AG04450 (cell line): ENCODE measurements around the gene LMTK2. TPM values are rescaled to one million over a fixed set of nuclear protein-coding genes. Genes with fewer than 3 reads are reported as not detected.

Experiments used
- CTCF ChIA-PET: fragments of 300-600, 350-600 bp; formaldehyde crosslinking; extraction: SDS; loops from one replicate; lab custom pipeline; 2022; ENCODE audit warnings: antibody characterized with exemption, inconsistent platforms; lab: Charles Lee
- POLR2A ChIA-PET: fragments of 350-600 bp; formaldehyde crosslinking; extraction: SDS; loops from one replicate; lab custom pipeline; 2021; ENCODE audit warnings: antibody characterized with exemption, inconsistent platforms; lab: Yijun Ruan, JAX
- DNase-seq: peaks from one replicate; pipeline ENCODE4 v3.0.0-alpha.2; 2011; ENCODE audit warnings: low read depth, low spot score
- H3K27ac ChIP-seq: one replicate; pipeline ENCODE4 v1.5.1; 2012; ENCODE audit warnings: low read depth, low read length, control low read depth
- H3K27me3 ChIP-seq: one replicate; pipeline ENCODE4 v1.6.0; 2012; ENCODE audit warnings: low read length; ENCODE audit not compliant: control insufficient read depth, insufficient read depth
- H3K4me3 ChIP-seq: 2 replicates; pipeline ENCODE4 v1.5.1; 2011; ENCODE audit warnings: mild to moderate bottlenecking, low read depth, low read length, control low read depth
- H3K9me3 ChIP-seq: 2 replicates; pipeline ENCODE4 v1.5.1; 2012; ENCODE audit warnings: low read length; ENCODE audit not compliant: control insufficient read depth, insufficient read depth
- CTCF ChIP-seq: IDR thresholded peaks from 2 replicates; pipeline ENCODE4 v1.5.1; 2011; ENCODE audit warnings: low read depth, low read length, control low read depth, inconsistent platforms
- polyA plus RNA-seq: library from polyadenylated mRNA; depleted of rRNA; stranded (reverse); fragments of >200 nt; gene quantifications from 2 replicates; pipeline ENCODE4 v1.2.3, GENCODE V29; 2011

The LMTK2 gene
- polyA plus RNA-seq, 1 experiment: 3.7 TPM

DNA sequence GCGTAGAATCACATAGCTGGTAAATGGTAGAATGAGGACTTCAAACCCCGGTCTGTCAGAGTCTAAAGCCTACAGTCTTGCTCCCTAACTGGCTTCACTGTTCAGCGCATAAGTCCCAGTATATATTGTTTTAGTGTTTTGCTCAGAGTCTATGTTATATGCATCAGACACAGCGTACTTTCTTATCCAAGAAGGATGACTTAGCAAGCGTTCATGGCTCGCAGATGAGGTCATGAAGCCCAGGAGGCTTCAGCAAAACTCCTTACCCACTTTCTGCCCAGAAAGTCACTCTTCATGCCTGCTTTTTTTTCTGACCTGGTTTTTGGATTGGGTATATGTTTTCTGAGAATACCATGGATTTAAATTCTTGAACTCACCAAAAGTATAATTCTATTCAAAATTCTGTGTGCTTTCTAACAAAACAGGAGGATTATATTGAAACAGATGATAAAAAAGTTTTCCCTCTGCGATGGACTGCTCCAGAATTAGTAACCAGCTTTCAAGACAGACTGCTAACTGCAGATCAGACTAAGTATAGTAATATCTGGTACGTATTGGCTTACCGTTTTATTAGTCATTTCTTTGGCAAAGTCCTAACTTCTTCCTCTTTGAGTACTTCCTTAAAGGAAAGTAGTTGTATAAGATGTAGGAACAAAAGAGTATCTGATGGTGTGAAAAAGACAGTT lies 79.9 kb downstream of the LMTK2 start:
- peak; percentile 21 for DNase-seq
- H3K9me3 ChIP-seq: no peaks in the 10 kb centered on the region
- H3K27me3 ChIP-seq: no peaks in the 10 kb centered on the region
- no peak for TF ChIP-seq CTCF
- H3K27ac ChIP-seq: peak overlapping the region; percentile 71
- CTCF ChIA-PET: interaction anchor here (1.3 to 5.0 kb wide), 2 partner anchors 18 to 166 kb away, joined by 3 to 39 read pairs; no protein-coding TSS in a partner anchor
- POLR2A ChIA-PET: no interaction called here
- H3K4me3 ChIP-seq: no peak overlapping the region

- Histone ChIP-seq H3K27me3 (no peaks in the 10 kb centered on the region), H3K9me3 (no peaks in the 10 kb centered on the region), H3K4me3 (no peak overlapping the region), H3K27ac (no peak overlapping the region)
- CTCF ChIA-PET: interaction anchor here (0.5 to 5.0 kb wide), 3 partner anchors 19 to 166 kb away, joined by 3 to 39 read pairs (median 8); no protein-coding TSS in a partner anchor
- DNase-seq: no peak
- TF ChIP-seq CTCF: no peak
- POLR2A ChIA-PET: no interaction called here
These were observed 80.5 kb downstream of the LMTK2 start for GRCh38 chr7:98187138-98187502.

GRCh38 chr7:98189559-98189958 lies 82.9 kb downstream of the LMTK2 start:
- Histone ChIP-seq H3K4me3 (no peak overlapping the region), H3K9me3 (no peaks in the 10 kb centered on the region), H3K27me3 (no peaks in the 10 kb centered on the region), H3K27ac (no peak overlapping the region)
- ChIA-PET POLR2A (interaction anchor here (0.7 kb wide), 1 partner anchor 1878 kb away, joined by 4 read pairs; no protein-coding TSS in a partner anchor), CTCF (interaction anchor here (0.5 kb wide), 1 partner anchor 645 kb away, joined by 4 read pairs; no protein-coding TSS in a partner anchor)
- no peak for TF ChIP-seq CTCF
- no peak for DNase-seq

DNA sequence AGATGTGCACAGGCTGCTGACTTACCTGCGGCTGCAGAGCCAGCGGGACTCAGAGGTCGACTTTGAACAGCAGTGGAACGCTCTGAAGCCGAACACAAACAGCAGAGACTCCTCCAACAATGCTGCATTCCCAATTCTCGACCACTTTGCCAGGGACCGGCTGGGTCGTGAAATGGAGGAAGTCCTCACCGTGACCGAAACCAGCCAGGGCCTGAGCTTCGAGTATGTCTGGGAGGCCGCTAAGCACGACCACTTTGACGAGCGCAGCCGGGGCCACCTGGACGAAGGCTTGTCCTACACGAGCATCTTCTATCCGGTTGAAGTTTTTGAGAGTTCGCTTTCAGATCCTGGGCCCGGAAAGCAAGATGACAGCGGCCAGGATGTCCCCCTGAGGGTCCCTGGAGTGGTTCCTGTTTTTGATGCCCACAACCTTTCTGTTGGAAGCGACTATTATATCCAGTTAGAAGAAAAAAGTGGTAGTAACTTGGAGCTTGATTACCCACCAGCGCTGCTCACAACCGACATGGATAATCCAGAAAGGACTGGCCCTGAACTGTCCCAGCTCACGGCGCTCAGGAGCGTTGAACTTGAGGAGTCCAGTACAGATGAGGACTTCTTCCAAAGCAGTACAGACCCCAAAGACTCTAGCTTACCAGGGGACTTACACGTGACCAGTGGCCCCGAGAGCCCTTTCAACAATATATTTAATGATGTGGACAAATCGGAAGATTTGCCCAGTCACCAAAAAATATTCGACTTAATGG lies 85.2 kb downstream of the LMTK2 start:
- ChIA-PET CTCF (interaction anchor here (1.6 kb wide), 1 partner anchor 23 kb away, joined by 8 read pairs; no protein-coding TSS in a partner anchor), POLR2A (no interaction called here)
- DNase-seq: no peak
- H3K27ac ChIP-seq: no peak overlapping the region
- no peak overlapping the region for H3K4me3 ChIP-seq
- H3K27me3 ChIP-seq: no peaks in the 10 kb centered on the region
- TF ChIP-seq CTCF: no peak
- H3K9me3 ChIP-seq: no peaks in the 10 kb centered on the region
